HG02610 (cell line): ENCODE results near the gene C1orf94.

Experiments used
- ATAC-seq: cut with Tn5 transposase; IDR thresholded peaks from one replicate; pipeline ENCODE4 v1.9.1; 2021; ENCODE audit warnings: mild to moderate bottlenecking, moderate library complexity; ENCODE audit not compliant: unreplicated experiment

The C1orf94 gene

GRCh38 chr1:34176830-34177603 lies at the start of gene C1orf94:
Gene C1orf94, plus strand, starts transcription at chr1:34176907. Its CDS starts 883 bp downstream, at chr1:34177790.
- ATAC-seq = no peak

GRCh38 chr1:34127006-34128000 lies 49.4 kb upstream of the C1orf94 start:
- no peak for ATAC-seq

- ATAC-seq = no peak
Observed at GRCh38 chr1:34128186-34128889, 48.4 kb upstream of the C1orf94 start.

GRCh38 chr1:34129630-34130029 lies 47.1 kb upstream of the C1orf94 start:
- no peak for ATAC-seq

- no peak for ATAC-seq
Observed at GRCh38 chr1:34130306-34130705, 46.4 kb upstream of the C1orf94 start.

GRCh38 chr1:34131396-34132160 lies 45.1 kb upstream of the C1orf94 start:
- no peak for ATAC-seq

- ATAC-seq = no peak
Observed at GRCh38 chr1:34132161-34132420, 44.6 kb upstream of the C1orf94 start.

- ATAC-seq = no peak
Observed at GRCh38 chr1:34137411-34137810, 39.3 kb upstream of the C1orf94 start.

GRCh38 chr1:34140011-34140676 lies 36.6 kb upstream of the C1orf94 start:
- ATAC-seq = no peak

- no peak for ATAC-seq
Observed at GRCh38 chr1:34143975-34144374, 32.7 kb upstream of the C1orf94 start.

GRCh38 chr1:34144766-34145165 lies 31.9 kb upstream of the C1orf94 start:
- ATAC-seq = no peak

GRCh38 chr1:34147301-34147700 lies 29.4 kb upstream of the C1orf94 start:
- ATAC-seq = no peak

GRCh38 chr1:34149501-34149900 lies 27.2 kb upstream of the C1orf94 start:
- no peak for ATAC-seq

GRCh38 chr1:34153246-34153645 lies 23.5 kb upstream of the C1orf94 start:
- no peak for ATAC-seq

- ATAC-seq = no peak
Observed at GRCh38 chr1:34155860-34156259, 20.8 kb upstream of the C1orf94 start.

GRCh38 chr1:34156739-34157138 lies 20.0 kb upstream of the C1orf94 start:
- ATAC-seq = no peak

GRCh38 chr1:34162852-34163766 lies 13.6 kb upstream of the C1orf94 start:
- ATAC-seq = peak; percentile 63

GRCh38 chr1:34163792-34164731 lies 12.6 kb upstream of the C1orf94 start:
- ATAC-seq = no peak
